Activated T-cell treated with anti-CD3 and anti-CD28 coated beads for 24 hours (primary cell): ENCODE measurements around the gene IBSP.

Experiments used
- DNase-seq: peaks from one replicate; pipeline ENCODE4 v3.0.0-alpha.2; 2020; ENCODE audit warnings: low read depth

IBSP gene

GRCh38 chr4:87799301-87800113, at the start of gene IBSP:
Gene IBSP (plus strand): TSS chr4:87799554. CDS start chr4:87802362, 2,808 bp downstream.
- DNase-seq = no peak

DNA sequence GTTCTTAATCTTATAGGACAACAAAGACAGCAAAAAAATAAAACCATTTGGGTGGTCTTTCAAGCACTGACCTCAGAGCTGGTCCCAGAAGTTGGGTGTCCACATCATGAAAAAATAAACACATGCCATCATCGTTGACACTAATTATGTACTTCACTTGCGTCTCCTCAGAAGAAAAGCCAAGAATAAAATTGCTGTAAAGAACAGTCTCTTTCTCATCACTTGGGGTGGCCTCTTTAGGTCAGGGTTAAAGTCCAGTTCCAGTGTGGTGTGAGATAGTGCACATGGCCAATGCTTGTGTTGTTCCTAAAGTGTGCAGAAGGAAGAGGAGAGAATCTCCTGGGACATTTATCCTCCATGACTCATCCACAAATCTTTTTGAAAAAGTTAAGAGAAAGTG, 49.5 kb upstream of the IBSP start:
- DNase-seq = no peak

DNA sequence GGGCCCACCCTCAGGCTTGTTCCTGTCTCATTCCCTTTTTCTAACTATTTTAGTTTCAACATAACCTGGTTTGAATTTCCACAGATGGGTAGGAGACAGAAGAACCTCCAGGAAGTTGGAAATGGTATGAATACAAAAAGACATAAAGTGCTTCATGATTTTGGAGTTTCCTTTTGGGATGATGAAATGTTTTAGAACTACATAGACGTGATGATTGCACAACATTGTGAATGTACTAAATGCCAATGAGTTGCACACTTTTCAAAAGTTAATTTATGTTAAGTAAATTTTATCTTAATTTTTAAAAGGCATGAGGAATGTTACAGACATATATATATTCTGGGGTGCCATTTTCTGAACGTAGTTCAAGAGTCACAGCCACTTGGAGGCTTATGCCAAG, 41.1 kb upstream of the IBSP start:
- no peak for DNase-seq

GRCh38 chr4:87762311-87762710, 37.0 kb upstream of the IBSP start:
- DNase-seq = no peak

GRCh38 chr4:87781569-87781968, 17.8 kb upstream of the IBSP start:
- DNase-seq = no peak

DNA sequence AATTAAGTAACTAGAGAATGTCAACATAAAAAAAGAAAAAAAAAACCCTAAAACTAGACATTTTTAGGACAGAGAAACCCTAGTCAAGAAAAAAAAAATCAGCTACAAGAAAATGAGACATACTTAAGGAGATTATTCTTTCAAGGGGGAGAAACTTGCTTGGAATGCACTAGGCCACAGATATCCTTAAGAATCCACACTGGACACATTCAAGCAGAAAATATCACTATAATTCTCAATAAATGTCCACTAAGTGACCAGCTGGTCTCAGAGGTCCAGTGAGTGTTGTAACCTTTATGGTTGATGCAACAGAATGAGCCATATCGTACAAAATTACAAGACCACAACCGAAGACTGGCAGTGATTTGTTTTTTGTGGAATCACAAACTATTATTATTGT, 15.6 kb upstream of the IBSP start:
- no peak for DNase-seq

GRCh38 chr4:87785731-87786509, 13.4 kb upstream of the IBSP start:
- DNase-seq = no peak

DNA sequence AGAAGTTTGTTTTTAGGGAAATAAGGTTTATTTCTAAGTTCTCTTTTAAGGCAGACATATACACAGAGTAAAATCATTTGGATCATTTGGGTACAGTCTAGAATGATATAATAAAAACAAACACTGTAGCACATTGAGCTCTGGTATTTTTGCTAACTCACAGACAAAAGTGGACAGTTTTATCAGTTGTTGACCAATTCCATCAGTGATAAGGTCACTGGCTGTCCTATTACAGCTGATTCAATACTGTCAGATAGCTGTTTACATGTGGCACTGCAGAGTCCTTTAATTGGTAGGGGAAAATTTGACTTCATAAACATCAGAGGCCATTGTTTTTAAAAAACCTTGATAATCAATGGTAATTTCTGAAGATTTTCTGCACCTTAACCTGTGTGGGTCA, 3.5 kb downstream of the IBSP start:
- no peak for DNase-seq

- DNase-seq = no peak
Measured at GRCh38 chr4:87803421-87803820, 4.1 kb downstream of the IBSP start.

DNA sequence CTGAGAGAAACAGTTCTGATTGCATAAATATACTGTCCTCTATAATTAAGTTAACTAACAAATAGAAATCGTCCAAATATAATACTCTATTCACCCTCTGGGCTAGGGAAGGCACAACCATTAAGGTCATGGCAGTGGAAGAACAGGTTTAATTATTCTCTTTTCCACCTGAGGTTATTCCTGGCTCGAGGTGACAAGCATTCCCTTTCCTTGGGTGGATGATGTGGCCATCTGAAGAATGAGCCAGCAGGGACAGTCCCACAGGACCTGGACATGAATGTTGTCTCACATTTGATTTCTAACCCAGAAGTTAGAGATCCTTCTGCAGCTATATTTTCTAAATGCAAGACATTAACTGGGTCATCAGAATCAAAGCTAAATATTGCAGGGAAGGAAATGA, 5.5 kb downstream of the IBSP start:
- no peak for DNase-seq

DNA sequence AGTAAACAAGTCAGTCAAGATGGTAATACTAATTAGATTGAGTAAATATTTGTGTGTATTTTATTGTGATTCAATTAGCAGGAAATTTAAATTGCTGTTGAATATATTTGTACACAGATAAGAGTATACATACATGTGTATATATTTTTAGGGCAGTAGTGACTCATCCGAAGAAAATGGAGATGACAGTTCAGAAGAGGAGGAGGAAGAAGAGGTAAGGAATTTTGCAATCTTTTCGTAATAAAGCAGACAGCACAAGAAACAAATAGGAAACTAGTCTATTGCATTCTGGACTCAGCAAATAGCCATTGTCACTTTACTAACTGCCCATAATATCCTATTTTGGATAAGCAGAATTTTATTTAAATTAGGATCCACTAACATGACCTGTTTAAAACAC, 6.6 kb downstream of the IBSP start:
- DNase-seq = no peak

- DNase-seq = no peak
Measured at GRCh38 chr4:87806520-87806919, 7.2 kb downstream of the IBSP start.

DNA sequence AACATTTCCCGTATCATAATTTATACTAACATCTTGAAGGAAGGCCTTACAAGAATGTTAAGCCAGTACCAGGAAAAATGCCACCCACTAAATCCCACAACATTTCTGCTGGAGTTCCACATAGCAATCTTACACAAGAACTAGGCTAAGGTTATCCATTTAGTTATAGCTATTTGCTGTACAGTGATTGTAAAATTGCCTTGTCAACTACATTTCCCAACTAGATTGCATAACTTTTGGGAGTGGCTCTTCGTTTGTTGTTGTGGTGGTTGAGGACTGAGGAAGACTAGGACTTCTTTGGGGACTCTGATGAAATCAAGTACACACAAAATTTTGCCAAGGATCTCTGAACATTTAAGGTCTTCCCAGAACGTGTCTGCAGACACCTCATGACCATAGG, 8.0 kb downstream of the IBSP start:
- no peak for DNase-seq

DNA sequence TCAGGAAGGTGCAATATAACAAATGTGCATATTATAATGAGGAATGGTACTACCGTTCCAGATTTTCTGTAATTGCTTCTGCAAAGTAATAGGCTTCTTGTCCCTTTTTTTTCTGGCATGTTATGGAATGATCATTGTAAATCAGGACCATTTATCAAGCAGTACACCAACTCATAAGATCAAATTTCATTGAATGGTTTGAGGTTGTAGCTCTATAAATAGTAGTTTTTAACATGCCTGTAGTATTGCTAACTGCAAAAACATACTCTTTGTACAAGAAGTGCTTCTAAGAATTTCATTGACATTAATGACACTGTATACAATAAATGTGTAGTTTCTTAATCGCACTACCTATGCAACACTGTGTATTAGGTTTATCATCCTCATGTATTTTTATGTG, 12.6 kb downstream of the IBSP start:
- no peak for DNase-seq

GRCh38 chr4:87819281-87819919, 20.0 kb downstream of the IBSP start:
- no peak for DNase-seq

GRCh38 chr4:87823200-87823599, 23.8 kb downstream of the IBSP start:
- no peak for DNase-seq

GRCh38 chr4:87823724-87824123, 24.4 kb downstream of the IBSP start:
- no peak for DNase-seq

DNA sequence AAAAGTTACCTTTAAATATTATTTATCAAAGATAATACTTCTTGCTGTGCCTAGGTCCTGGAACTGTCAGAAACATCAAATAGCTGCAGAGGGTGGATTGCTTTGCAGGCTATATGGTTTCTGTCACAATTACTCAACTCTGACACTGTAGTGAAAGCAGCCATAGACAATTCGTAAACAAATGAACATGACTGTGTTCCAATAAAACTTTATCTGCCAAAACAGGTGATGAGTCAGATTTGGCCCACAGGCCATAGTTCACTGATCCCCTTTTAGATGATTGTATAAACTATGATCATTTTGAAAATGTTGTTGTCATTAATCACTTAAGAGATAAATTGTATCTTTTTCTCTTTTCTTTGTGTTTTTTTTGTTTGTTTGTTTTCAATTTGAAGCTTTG, 25.0 kb downstream of the IBSP start:
- DNase-seq = no peak

DNA sequence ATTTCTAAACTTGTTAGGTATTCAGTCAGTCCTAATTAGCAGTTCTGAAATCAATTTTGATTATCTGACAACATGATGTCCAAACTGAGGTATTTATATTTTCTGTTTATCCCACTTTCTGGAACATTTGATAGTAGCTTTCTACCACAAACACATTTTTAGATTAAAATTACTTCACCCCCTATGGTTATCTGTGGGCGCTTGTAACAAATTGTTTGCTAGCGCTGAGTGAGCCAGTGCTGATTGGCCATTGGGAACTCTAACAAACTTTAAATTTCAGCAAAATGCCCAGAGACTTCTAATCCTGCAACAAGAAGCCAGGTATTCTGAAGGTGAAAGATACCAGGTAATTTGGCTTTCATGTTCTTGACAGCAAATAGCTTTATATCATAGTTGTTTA, 33.3 kb downstream of the IBSP start, which contains the start of gene MEPE:
Gene MEPE, plus strand, starts transcription at position 301 of the 400 bp plus-strand sequence. CDS start 1,746 bp downstream, outside the sequence.
- no peak for DNase-seq

DNA sequence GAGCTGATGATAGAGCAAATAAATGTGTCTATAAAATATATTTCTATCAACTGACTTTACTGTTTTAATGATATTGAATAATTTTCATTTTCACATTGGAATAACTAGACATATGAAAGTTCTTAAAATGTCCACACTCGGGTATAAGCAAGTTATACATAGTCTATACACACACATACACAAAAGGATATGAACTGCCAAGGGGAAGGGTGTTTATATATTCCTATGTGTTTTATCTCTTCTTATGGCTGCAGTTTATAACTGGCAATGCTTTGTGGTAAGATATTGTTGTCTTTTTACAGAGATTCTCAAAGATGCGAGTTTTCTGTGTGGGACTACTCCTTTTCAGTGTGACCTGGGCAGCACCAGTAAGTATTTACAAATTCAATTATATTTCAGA, 35.0 kb downstream of the IBSP start:
- DNase-seq = no peak

DNA sequence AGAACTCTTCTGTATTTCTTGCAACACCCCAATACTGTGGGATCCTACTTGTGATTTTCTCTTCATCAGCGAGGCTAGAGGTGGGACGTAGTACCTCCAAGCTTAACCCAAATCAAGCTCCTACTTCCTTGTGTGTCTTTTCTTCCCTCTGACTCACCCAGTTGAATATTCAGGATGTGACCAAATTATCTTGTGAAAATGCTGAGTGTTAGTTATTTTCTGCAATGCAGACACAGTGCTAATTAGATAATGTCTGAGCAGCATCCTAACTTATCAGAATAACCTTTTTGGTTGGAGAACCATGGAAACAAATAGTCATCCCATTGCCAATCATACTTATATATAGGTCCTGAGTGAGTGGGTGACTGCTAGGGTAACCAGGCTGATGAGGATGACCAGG, 35.8 kb downstream of the IBSP start:
- no peak for DNase-seq

DNA sequence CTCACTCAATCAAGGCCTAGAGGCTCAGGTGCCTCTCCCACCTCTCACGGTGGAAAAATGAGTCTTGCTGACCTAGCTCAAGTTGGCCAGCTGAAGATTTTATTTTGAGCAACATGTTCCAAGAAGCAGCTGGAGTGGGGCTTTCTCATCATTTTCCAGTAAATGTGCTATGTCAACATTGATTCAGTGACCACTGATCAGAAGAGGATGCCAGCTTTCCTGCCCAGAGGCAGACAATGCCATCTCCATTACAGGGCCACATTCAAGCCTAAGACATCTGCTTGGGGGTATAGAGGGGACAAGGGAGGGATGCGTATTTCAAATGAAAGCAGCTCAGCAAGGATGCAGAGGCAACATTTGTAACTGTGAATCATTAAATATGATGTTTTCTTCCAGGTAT, 36.4 kb downstream of the IBSP start:
- DNase-seq = no peak

GRCh38 chr4:87838205-87838604, 38.9 kb downstream of the IBSP start:
- DNase-seq = no peak
